H4 (cell line): ENCODE data around the gene DES. TPM values are rescaled to one million over a fixed set of nuclear protein-coding genes. Genes with fewer than 3 reads are reported as not detected.
"Not testable (repeated sequence)": the region's sequence is repeated elsewhere in the genome, so short reads cannot be mapped to it uniquely, and the experiment has no call there.

Experiments
- DNase-seq: peaks from one replicate; pipeline ENCODE4 v3.0.0-alpha.2; 2015; ENCODE audit warnings: low spot score
- total RNA-seq: library from RNA; depleted of rRNA; stranded (reverse); fragments of >200 nt; shearing (Covaris generic); gene quantifications from 2 replicates; pipeline ENCODE4 v1.2.3, GENCODE V29; 2014

DES gene
- total RNA-seq, 1 experiment from 2014 or later, result 1.2 TPM

- peak; percentile 55 for DNase-seq
Measured at GRCh38 chr2:219399716-219400478, 18.3 kb upstream of the DES start.

- DNase-seq, result no peak
Measured at GRCh38 chr2:219400562-219400961, 17.6 kb upstream of the DES start.

GRCh38 chr2:219401606-219402005 is 16.6 kb upstream of the DES start:
- DNase-seq, result no peak

GRCh38 chr2:219402665-219403515 is 15.3 kb upstream of the DES start:
- DNase-seq, result peak; percentile 81

- DNase-seq, result no peak
Measured at GRCh38 chr2:219403861-219404260, 14.3 kb upstream of the DES start.

GRCh38 chr2:219404291-219404910 is 13.8 kb upstream of the DES start:
- no peak for DNase-seq

GRCh38 chr2:219404954-219405353 is 13.2 kb upstream of the DES start:
- DNase-seq, result no peak

GRCh38 chr2:219405451-219405850 is 12.7 kb upstream of the DES start:
- no peak for DNase-seq

GRCh38 chr2:219405958-219406860 is 12.0 kb upstream of the DES start:
- DNase-seq, result no peak

GRCh38 chr2:219406861-219407230 is 11.3 kb upstream of the DES start:
- peak; percentile 59 for DNase-seq

- not testable (repeated sequence) for DNase-seq
Measured at GRCh38 chr2:219407343-219407742, 10.8 kb upstream of the DES start.

- DNase-seq, result no peak
Measured at GRCh38 chr2:219408204-219408603, 10.0 kb upstream of the DES start.

GRCh38 chr2:219408631-219409030 is 9.5 kb upstream of the DES start:
- no peak for DNase-seq

GRCh38 chr2:219409619-219410018 is 8.6 kb upstream of the DES start:
- no peak for DNase-seq

GRCh38 chr2:219410390-219410789 is 7.8 kb upstream of the DES start:
- DNase-seq, result no peak

- no peak for DNase-seq
Measured at GRCh38 chr2:219414857-219415256, 3.3 kb upstream of the DES start.

GRCh38 chr2:219415580-219416234 is 2.5 kb upstream of the DES start:
- no peak for DNase-seq

- DNase-seq, result no peak
Measured at GRCh38 chr2:219416235-219416602, 2.0 kb upstream of the DES start.

- no peak for DNase-seq
Measured at GRCh38 chr2:219416938-219417337, 1.2 kb upstream of the DES start.

- DNase-seq, result no peak
Measured at GRCh38 chr2:219417374-219417773, 803 bp upstream of the DES start.

- no peak for DNase-seq
Measured at GRCh38 chr2:219419012-219419324, 791 bp downstream of the DES start.
